Renal pelvis (tissue), 4 donors: ENCODE measurements around the gene EXOC3L2. TPM values are rescaled to one million over a fixed set of nuclear protein-coding genes. Genes with fewer than 3 reads are reported as not detected.
"Not testable (repeated sequence)": the region's sequence is repeated elsewhere in the genome, so short reads cannot be mapped to it uniquely, and the experiment has no call there.

ENCODE experiments used
- DNase-seq: peaks from one replicate; pipeline ENCODE4 v3.0.0-alpha.2; 2013
- polyA plus RNA-seq, 3 donors: library from polyadenylated mRNA; unstranded; fragments of 120-200 nt; gene quantifications; one replicate each; pipeline ENCODE4 v1.2.1, GENCODE V29; 2013; ENCODE audit not compliant: insufficient read length in 3 of 3

The EXOC3L2 gene
- polyA plus RNA-seq, 3 donors, result 11.0 to 13.7 (median 11.6) TPM

GRCh38 chr19:45262570-45262969 lies 17.4 kb upstream of the EXOC3L2 start:
- no peak for DNase-seq

- no peak for DNase-seq
Observed at GRCh38 chr19:45258862-45259261, 13.7 kb upstream of the EXOC3L2 start.

- no peak for DNase-seq
Observed at GRCh38 chr19:45256836-45257235, 11.6 kb upstream of the EXOC3L2 start.

GRCh38 chr19:45255611-45256157 lies 10.5 kb upstream of the EXOC3L2 start:
- DNase-seq, result no peak

- no peak for DNase-seq
Observed at GRCh38 chr19:45254044-45254531, 8.9 kb upstream of the EXOC3L2 start.

GRCh38 chr19:45253396-45254027 lies 8.3 kb upstream of the EXOC3L2 start:
- DNase-seq, result no peak

- no peak for DNase-seq
Observed at GRCh38 chr19:45251452-45252354, 6.5 kb upstream of the EXOC3L2 start.

GRCh38 chr19:45250832-45251451 lies 5.7 kb upstream of the EXOC3L2 start, which contains the start of gene MARK4:
TSS of gene MARK4 (plus strand) at chr19:45251271. CDS start at chr19:45251589, 318 bp downstream.
- no peak for DNase-seq

GRCh38 chr19:45250216-45250831 lies 5.1 kb upstream of the EXOC3L2 start:
- DNase-seq, result no peak

- no peak for DNase-seq
Observed at GRCh38 chr19:45249261-45250033, 4.2 kb upstream of the EXOC3L2 start.

GRCh38 chr19:45247136-45247535 lies 1.9 kb upstream of the EXOC3L2 start:
- no peak for DNase-seq

GRCh38 chr19:45245826-45246225 lies 619 bp upstream of the EXOC3L2 start:
- DNase-seq, result no peak

- no peak for DNase-seq
Observed at GRCh38 chr19:45244133-45244794, 943 bp downstream of the EXOC3L2 start.

- no peak for DNase-seq
Observed at GRCh38 chr19:45243144-45243732, 2.0 kb downstream of the EXOC3L2 start.

- no peak for DNase-seq
Observed at GRCh38 chr19:45238556-45238955, 6.7 kb downstream of the EXOC3L2 start.

GRCh38 chr19:45235485-45235884 lies 9.7 kb downstream of the EXOC3L2 start:
- no peak for DNase-seq

GRCh38 chr19:45234089-45234869 lies 10.9 kb downstream of the EXOC3L2 start:
- DNase-seq, result no peak

GRCh38 chr19:45231891-45232290 lies 13.3 kb downstream of the EXOC3L2 start:
- DNase-seq, result no peak

GRCh38 chr19:45229056-45229455 lies 16.2 kb downstream of the EXOC3L2 start:
- DNase-seq, result not testable (repeated sequence)
